Activated CD4-positive, CD25-positive, alpha-beta regulatory T cell treated with anti-CD3 and anti-CD28 coated beads, Interleukin-2, amount 50 U/mL, for 72 hours (primary cell): ENCODE measurements around the gene PPDPF.

Source experiments
- DNase-seq: peaks from one replicate; pipeline ENCODE4 v3.0.0; 2021

PPDPF gene

GRCh38 chr20:63522091-63522868 lies 1.7 kb downstream of the PPDPF start:
- no peak for DNase-seq

GRCh38 chr20:63522981-63523611 lies 2.5 kb downstream of the PPDPF start:
- no peak for DNase-seq

GRCh38 chr20:63525185-63525584 lies 4.6 kb downstream of the PPDPF start:
- no peak for DNase-seq

DNA sequence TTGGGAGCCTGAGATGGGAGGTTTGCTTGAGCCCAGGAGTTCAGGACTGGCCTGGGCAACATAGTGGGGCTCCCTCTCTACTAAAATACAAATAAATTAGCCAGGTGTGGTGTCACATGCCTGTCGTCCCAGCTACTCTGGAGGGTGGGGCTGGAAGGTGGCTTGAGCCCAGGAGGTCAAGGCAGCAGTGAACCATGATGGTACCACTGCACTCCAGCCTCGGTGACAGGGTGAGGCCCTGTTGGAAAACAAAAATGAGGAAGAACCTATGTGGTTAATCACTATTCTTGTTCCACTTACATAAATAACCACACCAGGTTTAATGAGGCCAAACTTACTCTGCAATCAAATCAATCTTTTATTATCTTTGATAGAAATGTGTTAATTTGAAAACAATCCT lies 5.4 kb downstream of the PPDPF start:
- no peak for DNase-seq

- no peak for DNase-seq
Observed at GRCh38 chr20:63527184-63527583, 6.6 kb downstream of the PPDPF start.

DNA sequence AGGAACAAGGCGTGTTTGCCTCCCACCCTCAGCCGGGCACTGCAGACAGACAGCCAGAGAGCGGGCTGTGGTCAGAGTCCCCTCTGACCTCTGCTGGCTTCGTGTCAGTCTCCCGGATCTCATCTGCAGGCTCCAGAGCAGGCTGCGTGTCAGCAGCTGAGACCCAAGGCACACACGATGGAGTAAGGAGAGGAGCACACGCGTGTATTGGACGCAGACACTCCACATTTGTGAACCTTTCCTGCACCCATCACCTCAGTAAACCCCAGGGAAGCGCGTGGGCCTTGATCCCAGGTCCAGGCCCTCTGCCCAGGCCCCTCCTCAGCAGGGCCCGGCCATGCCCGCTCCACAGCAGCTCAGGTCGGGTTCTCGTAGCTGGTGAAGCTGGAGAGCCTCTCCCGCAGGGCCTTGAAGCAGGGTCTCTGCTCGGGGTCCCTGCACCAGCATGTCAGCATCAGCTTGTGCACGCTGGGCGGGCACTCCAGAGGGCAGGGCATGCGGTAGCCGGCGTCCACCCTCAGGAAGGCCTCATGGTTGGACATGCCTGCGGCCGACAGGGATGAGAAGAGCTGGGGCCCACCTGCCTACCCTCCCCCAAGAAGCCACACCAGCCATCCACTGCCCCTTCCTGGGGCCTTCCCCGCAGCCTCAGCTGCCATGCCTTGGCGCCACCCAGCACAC lies 8.8 kb downstream of the PPDPF start:
- no peak for DNase-seq

- DNase-seq: no peak
Observed at GRCh38 chr20:63529861-63530787, 9.6 kb downstream of the PPDPF start.

DNA sequence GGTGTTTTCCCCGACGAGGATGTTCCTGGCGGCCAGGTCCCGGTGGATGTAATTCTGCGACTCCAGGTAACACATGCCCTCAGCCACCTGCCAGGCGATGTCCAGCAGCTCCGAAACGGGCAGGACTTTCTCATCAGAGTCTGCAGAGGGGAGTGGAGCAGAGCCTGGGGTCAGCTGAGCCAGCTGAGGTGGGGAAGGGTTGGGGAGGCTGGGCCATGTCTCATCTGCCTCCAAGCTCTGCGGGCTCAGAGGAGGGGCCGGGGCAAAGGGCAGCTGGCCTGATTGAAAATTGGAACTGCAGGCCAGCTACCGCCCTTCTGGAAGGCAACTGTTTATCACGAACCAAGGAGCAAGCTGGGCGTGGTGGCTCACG lies 10.2 kb downstream of the PPDPF start:
- no peak for DNase-seq

GRCh38 chr20:63531686-63532448 lies 11.3 kb downstream of the PPDPF start:
- no peak for DNase-seq

GRCh38 chr20:63532449-63532971 lies 11.9 kb downstream of the PPDPF start:
- no peak for DNase-seq

DNA sequence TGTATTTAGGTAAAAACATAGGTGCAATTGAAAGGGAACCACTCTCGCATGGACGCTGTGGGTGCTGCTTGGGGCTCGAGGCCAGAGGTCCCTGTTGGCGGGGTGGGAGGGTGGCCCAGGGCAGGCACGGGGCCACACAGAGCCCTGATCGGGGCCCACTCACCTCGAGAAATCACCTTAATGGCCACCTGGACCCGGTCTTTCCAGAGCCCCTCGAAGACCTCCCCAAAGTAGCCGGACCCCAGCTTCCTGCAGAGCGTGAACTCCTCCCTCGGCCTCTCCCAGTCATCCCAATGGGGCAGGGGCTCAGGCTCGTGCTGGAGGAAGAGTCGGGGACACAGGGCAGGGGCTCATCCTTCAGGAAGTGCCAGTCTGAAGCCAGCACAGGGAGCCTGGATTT lies 12.8 kb downstream of the PPDPF start:
- no peak for DNase-seq

DNA sequence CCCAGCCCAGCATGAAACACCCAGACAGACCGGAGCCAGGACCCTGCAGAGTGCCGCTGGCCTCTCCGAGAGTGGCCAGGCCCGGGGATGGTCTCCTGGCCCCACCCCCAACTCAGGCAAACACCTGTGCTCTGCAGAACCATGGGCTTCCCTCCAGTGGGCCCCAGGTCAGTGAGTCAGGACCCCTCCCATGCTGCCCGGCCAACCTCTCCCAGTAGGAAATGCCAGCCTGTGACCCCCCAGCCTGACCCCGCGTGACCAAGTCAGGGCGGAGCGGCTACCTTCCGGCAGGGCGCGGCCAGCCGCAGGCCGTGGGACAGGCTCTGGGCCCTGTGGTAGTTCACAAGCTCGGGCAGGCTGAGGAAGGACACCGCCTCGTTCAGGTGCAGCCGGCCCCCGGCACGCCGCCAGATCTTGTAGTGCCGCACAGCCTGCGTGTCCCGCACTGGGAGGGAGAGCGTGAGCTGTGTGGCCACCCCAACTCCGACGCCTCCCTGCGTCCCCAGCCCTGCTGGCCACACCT lies 13.4 kb downstream of the PPDPF start:
- no peak for DNase-seq

GRCh38 chr20:63534427-63534830 lies 13.9 kb downstream of the PPDPF start:
- DNase-seq: peak; percentile 29

GRCh38 chr20:63534831-63535651 lies 14.5 kb downstream of the PPDPF start:
- DNase-seq: no peak

DNA sequence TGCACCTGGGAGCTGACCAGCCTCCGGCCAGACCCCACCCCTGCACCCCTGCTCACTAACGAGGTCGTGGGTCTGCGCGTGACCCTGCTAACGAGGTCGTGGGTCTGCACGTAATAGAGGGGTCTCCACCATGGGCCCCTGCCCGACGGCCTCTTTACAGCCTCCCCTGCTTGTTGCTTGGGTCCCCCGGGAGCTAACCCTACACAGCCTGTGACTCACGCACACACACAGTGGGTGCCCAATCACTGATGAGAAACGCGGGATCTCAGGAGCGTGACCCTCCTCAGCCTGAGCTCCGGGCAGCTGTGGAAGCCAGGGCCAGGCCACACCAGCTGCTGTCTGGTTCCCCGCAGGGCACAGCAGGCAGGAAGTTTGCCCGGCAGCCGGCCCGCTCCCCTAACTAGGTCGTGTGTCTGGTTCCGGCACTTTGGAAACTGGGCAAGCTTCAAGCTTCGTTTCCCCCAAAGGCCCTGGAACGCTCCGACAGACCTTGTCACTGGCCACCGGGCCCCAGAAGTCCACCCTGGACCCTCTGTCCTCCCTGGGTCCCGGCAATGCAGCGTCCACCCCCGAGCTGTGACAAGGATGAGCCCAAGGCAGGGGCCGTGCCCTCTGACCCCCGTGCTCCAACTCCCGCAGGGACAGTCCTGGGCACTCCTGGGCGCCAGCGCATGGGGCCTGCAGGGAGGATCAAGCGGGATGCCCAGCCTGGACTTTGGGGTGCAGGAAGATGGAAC lies 15.8 kb downstream of the PPDPF start:
- no peak for DNase-seq

DNA sequence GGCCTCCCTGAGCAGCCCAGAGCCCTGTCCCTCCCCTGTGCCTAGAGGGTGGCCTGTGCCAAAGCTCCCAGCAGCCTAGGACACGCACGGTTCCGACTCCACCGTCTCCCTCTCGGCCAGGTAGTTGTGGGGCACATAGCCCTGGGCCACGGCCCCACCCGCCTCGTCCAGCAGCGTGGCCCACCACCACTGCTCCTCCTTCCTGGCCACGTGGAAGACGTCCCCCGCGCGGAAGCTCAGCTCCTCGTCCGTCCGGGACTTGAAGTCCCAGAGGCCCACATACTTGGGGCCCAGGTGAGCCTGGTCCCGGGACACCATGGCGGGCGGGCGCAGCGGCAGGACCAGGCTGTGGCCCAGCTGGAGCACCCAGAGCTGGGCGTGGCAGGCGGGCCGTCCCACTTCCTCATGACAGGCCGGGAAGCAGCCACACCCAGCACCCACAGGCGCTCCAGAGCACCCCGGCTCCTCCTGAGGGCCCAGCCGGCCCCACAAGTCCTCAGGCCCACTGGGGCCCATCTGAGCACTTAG lies 16.5 kb downstream of the PPDPF start, which contains the start of gene PTK6:
Gene PTK6, minus strand, starts transcription at position 380 of the 528 bp plus-strand sequence. Its CDS starts 62 bp downstream, at position 318.
- DNase-seq: no peak

DNA sequence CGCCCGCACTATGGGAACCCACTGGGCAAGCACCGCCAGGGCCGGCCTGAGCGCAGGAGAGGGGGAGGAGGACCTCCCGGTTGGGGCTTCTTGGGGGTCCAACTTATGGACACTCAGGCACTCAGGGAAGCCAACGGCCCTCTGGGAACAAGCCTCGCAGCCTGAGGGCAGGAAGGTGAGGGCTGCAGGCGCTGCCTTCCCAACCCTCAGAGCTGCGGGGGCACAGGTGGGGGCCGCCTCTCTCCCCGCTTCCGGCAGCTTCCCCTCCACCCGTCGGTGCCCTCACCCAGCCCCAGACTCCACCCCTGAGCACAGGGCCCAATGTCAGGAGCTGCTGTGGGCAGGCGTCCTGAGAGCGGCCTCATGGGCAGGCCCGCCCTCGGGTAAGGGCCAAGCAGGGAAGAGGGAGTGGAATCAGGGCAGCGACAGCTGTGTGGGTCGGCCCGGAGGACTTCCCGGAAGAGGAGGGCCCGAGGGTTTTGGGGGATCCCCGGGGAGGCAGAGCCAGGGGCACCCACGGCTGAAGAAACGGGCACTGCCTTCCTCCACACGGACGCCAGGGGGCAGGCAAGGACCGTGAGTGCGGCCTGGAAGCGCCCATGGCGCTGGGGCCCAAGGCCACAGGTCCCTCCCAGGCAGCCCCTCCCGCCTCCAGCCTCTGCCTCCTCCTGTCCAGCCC lies 17.1 kb downstream of the PPDPF start:
- peak; percentile 95 for DNase-seq

DNA sequence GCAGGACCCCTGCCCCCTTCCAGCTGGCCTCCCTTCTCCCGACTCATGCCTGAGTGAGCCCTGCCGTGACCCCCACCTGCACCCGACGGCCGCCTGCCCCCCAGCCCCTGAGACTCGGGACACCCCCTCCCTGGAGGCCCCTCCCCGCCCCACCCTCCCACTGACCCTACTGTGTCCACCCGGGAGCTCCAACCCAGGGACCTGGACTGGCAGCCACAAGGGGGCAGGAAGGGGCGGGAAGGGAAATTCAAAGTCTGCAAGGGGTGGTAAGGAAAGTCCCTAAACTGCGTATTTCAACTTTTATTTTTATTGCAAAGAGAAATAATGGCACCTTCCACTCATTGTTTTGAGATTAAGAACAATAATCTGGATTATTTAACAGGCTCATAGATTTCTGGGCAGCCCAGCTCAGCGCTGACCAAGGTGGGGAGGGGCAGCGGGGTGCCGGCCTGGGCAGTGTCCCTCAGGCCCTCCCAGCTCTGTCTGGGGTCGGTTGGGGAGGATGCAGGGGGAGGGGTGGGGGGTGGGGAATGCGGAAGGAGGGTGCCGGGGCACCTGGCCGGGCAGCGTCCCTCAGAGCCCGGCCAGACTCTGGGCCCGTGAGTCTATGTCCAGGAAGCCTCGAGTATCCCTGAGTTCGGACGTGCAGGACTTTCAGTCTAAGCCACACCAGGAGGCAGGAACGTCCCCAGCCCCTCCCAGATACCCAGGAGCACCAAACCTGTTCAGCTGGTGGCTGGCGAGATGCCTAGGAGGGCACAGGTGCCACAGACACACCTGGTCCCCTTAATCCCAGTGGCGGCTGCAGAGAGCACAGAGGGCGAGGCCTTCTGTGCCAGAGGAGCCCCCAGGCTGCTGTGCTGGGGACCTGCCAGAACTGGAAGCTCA lies 17.9 kb downstream of the PPDPF start:
- DNase-seq: no peak
